ENCODE measurements around the gene MT1F.

Gene MT1F

GRCh38 chr16:56657555-56658326 is at the start of gene MT1F:
TSS of gene MT1F (plus strand) at chr16:56657959. CDS start at chr16:56658059, 100 bp downstream.
- H3K4me3 ChIP-seq (ENCODE audit: low read depth, low read length), result peak within 1 kb of the TSS; percentile 56
- DNase-seq (ENCODE audit: low read depth), result no peak
- no peak for TF ChIP-seq CTCF (IDR thresholded peaks at IDR 0.05; ENCODE audit: low read depth, low read length, missing control alignments)

GRCh38 chr16:56608043-56608875 is 49.5 kb upstream of the MT1F start, which contains the start of gene MT2A:
TSS of gene MT2A (plus strand) at chr16:56608584. CDS start at chr16:56608656, 72 bp downstream.
- H3K4me3 ChIP-seq (ENCODE audit: low read depth, low read length), result peak within 1 kb of the TSS; percentile 58
- no peak for TF ChIP-seq CTCF (IDR thresholded peaks at IDR 0.05; ENCODE audit: low read depth, low read length, missing control alignments)
- DNase-seq (ENCODE audit: low read depth), result peak; percentile 74

GRCh38 chr16:56608876-56609462 is 48.8 kb upstream of the MT1F start:
- no peak for TF ChIP-seq CTCF (IDR thresholded peaks at IDR 0.05; ENCODE audit: low read depth, low read length, missing control alignments)

GRCh38 chr16:56609463-56609921 is 48.3 kb upstream of the MT1F start:
- H3K4me3 ChIP-seq (ENCODE audit: low read depth, low read length), result peak overlapping the region; percentile 58
- DNase-seq (ENCODE audit: low read depth), result peak; percentile 76
- no peak for TF ChIP-seq CTCF (IDR thresholded peaks at IDR 0.05; ENCODE audit: low read depth, low read length, missing control alignments)

More at GRCh38 chr16:56608876-56609462, 48.8 kb upstream of the MT1F start:
- no peak for DNase-seq (ENCODE audit: low read depth)
- H3K4me3 ChIP-seq (ENCODE audit: low read depth, low read length), result peak overlapping the region; percentile 58

- DNase-seq (ENCODE audit: low read depth), result no peak
- peak overlapping the region; percentile 58 for H3K4me3 ChIP-seq (ENCODE audit: low read depth, low read length)
- TF ChIP-seq CTCF (IDR thresholded peaks at IDR 0.05; ENCODE audit: low read depth, low read length, missing control alignments), result no peak
Observed at GRCh38 chr16:56610017-56610608, 47.6 kb upstream of the MT1F start.

GRCh38 chr16:56610609-56611111 is 47.1 kb upstream of the MT1F start:
- H3K4me3 ChIP-seq (ENCODE audit: low read depth, low read length), result no peak overlapping the region; the same call in 1 of the 2 replicates
- DNase-seq (ENCODE audit: low read depth), result no peak
- no peak for TF ChIP-seq CTCF (IDR thresholded peaks at IDR 0.05; ENCODE audit: low read depth, low read length, missing control alignments)
